ENCODE measurements around the gene ANKRD44.
"Not testable (repeated sequence)": the region's sequence is repeated elsewhere in the genome, so short reads cannot be mapped to it uniquely, and the experiment has no call there.

Gene ANKRD44

GRCh38 chr2:197315371-197315770, 4.8 kb upstream of the ANKRD44 start:
- no peak for DNase-seq

- DNase-seq: no peak
Measured at GRCh38 chr2:197312186-197312585, 1.6 kb upstream of the ANKRD44 start.

- no peak for DNase-seq
Measured at GRCh38 chr2:197311421-197312033, 947 bp upstream of the ANKRD44 start.

GRCh38 chr2:197310987-197311420, 424 bp upstream of the ANKRD44 start:
- no peak for DNase-seq

- DNase-seq: no peak
Measured at GRCh38 chr2:197309691-197310231, 819 bp downstream of the ANKRD44 start.

- DNase-seq: no peak
Measured at GRCh38 chr2:197308996-197309690, 1.4 kb downstream of the ANKRD44 start.

GRCh38 chr2:197308585-197308984, 2.0 kb downstream of the ANKRD44 start:
- DNase-seq: no peak

- peak; percentile 48 for DNase-seq
Measured at GRCh38 chr2:197307933-197308521, 2.6 kb downstream of the ANKRD44 start.

- no peak for DNase-seq
Measured at GRCh38 chr2:197307236-197307932, 3.2 kb downstream of the ANKRD44 start.

- DNase-seq: no peak
Measured at GRCh38 chr2:197306696-197307040, 3.9 kb downstream of the ANKRD44 start.

- no peak for DNase-seq
Measured at GRCh38 chr2:197306024-197306695, 4.4 kb downstream of the ANKRD44 start.

GRCh38 chr2:197304556-197305011, 6.0 kb downstream of the ANKRD44 start:
- DNase-seq: no peak

- DNase-seq: no peak
Measured at GRCh38 chr2:197300139-197300538, 10.4 kb downstream of the ANKRD44 start.

- no peak for DNase-seq
Measured at GRCh38 chr2:197298609-197299008, 12.0 kb downstream of the ANKRD44 start.

- DNase-seq: no peak
Measured at GRCh38 chr2:197297772-197298318, 12.7 kb downstream of the ANKRD44 start.

GRCh38 chr2:197297266-197297665, 13.3 kb downstream of the ANKRD44 start:
- no peak for DNase-seq

GRCh38 chr2:197296835-197297234, 13.7 kb downstream of the ANKRD44 start:
- DNase-seq: no peak

GRCh38 chr2:197294260-197294659, 16.3 kb downstream of the ANKRD44 start:
- DNase-seq: no peak

GRCh38 chr2:197293252-197294007, 17.1 kb downstream of the ANKRD44 start:
- peak; percentile 50 for DNase-seq

GRCh38 chr2:197292619-197293018, 18.0 kb downstream of the ANKRD44 start:
- no peak for DNase-seq

- not testable (repeated sequence) for DNase-seq
Measured at GRCh38 chr2:197287596-197287932, 23.0 kb downstream of the ANKRD44 start.
